ENCODE results near the gene PLEKHM3.

- no peak for TF ChIP-seq POLR2A (IDR thresholded peaks at IDR 0.05)
- TF ChIP-seq CTCF (IDR thresholded peaks at IDR 0.05): no peak
Measured at GRCh38 chr2:208001924-208002323, 23.4 kb downstream of the PLEKHM3 start.

Data from transverse colon (tissue), 3 donors.